ENCODE results near the gene FBXO24.

FBXO24 gene

DNA sequence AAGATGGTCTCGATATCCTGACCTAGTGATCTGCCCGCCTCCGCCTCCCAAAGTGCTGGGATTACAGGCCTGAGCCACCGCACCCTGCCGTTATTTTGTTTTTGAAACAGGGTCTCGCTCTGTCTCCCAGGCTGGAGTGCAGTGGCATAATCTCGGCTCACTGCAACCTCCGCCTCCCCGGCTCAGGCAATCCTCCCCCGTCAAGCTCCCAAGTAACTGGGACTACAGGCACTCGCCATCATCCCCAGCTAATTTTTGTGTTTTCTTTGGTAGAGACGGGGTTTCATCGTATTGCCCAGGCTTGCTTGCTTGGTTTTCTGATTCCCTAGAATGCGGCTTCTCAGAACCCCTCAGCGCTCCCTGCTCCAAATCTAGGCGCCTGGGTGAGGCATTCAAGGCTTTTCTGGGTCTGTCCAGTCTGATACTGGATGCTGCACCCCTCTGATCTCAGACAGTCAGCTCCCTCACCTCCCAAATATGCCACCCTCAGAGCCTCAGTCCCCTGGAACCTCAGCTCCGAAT lies 53.9 kb downstream of the FBXO24 start:
- H4K91ac ChIP-seq (ENCODE audit: low read depth, low read length, poor library complexity) = no peak overlapping the region
- H3K14ac ChIP-seq (ENCODE audit: low read length) = peak overlapping the region; percentile 1
- peak overlapping the region in 1 of 2 donors; percentile 54 for H3K4me3 ChIP-seq (ENCODE audit: low read length in 2 of 2)
- H3K36me3 ChIP-seq (replicated peaks in 1 of 2; ENCODE audit: control insufficient read depth in 2 of 2, insufficient read depth in 2 of 2, low read length in 2 of 2) = no peaks in the 10 kb centered on the region
- H3K18ac ChIP-seq (ENCODE audit: low read length) = peak overlapping the region; percentile 58
- no peak overlapping the region for H2BK15ac ChIP-seq (ENCODE audit: low read length)
- H3K4me2 ChIP-seq (ENCODE audit: insufficient read depth, low read length, poor library complexity, severe bottlenecking) = no peak overlapping the region
- H3K27me3 ChIP-seq (ENCODE audit: control insufficient read depth in 3 of 3, insufficient read depth in 3 of 3, low read depth in 1 of 3, low read length in 3 of 3) = peaks cover 0 to under 1% (median 0%) of the 10 kb centered on the region in 3 experiments
- H4K8ac ChIP-seq (ENCODE audit: low read depth, low read length) = no peak overlapping the region
- H3K4me1 ChIP-seq (ENCODE audit: control insufficient read depth in 2 of 2, insufficient read depth in 1 of 2, low read depth in 1 of 2, low read length in 2 of 2) = peaks cover 0 to 2% of the 10 kb centered on the region in 2 donors
- no peak overlapping the region for H3K9ac ChIP-seq (ENCODE audit: low read depth, low read length, poor library complexity)
- no peaks in the 10 kb centered on the region for H3K9me3 ChIP-seq (replicated peaks in 1 of 2; ENCODE audit: control insufficient read depth in 2 of 2, insufficient read depth in 1 of 2, low read depth in 1 of 2, low read length in 2 of 2)
- DNase-seq (ENCODE audit: low spot score) = no peak
- H2AFZ ChIP-seq (ENCODE audit: low read length) = no peak overlapping the region
- no peak overlapping the region for H3K27ac ChIP-seq (replicated peaks; ENCODE audit: low read length)
- H2BK12ac ChIP-seq (ENCODE audit: low read length) = no peak overlapping the region
- H2AK5ac ChIP-seq (ENCODE audit: low read depth, low read length) = peak overlapping the region; percentile 81
- H2BK5ac ChIP-seq (ENCODE audit: low read length) = peak overlapping the region; percentile 78
- no CpG with 5 or more reads among the region's 17 CpGs for WGBS, 2 donors (ENCODE audit: extremely low coverage in 2 of 2, insufficient read length in 2 of 2, insufficient replicate concordance in 1 of 2)
- H3K23ac ChIP-seq (ENCODE audit: low read depth, low read length, poor library complexity) = peak overlapping the region; percentile 86
- no peak overlapping the region for H3K4ac ChIP-seq (ENCODE audit: low read length)
- H3K79me1 ChIP-seq (ENCODE audit: low read depth, low read length) = no peaks in the 10 kb centered on the region
- H2BK120ac ChIP-seq (ENCODE audit: low read depth, low read length) = no peak overlapping the region

DNA sequence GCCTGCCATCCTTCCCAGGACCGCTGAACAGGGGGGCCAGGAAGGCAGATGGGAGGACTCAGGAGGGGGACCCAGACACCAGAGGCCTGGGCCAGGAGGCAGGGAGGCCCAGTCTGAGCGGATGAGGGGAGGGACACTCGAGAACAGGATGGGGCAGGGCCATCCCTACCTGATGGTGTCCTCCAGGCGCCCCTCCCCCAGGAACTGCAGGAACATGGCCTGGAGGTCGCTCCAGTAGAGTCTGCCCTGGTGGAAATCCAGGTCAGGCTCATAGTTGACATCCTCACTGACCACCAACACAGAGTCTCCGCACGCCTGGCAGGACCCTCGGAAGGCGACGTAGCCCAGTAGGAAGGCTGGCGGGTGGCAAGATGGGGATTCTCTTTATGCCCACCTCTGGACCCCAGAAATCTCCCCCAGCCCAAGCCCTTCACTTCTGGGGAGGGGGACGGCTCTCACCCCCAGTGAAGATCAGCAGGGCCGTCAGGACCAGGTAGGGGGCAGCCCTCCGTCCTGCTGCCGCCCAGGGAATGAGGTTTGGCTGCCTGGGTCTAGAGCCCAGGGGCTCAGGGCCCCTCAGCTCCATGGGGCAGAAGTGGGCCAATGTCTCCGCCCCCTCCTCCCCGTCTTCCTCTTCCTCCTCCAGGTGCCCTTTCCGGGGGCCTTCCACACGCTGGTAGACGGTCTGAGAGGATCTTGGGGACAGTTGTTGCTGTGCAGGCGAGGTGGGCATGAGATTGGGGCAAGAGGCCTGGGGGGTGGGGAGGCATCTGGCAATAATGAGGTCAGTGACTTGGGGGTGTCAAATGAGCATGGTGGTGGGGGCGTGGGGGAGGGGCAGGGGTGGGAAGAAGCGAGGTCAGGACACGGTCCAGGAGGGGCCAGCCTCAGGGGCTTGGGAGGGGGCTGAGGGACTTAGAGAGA lies 54.7 kb downstream of the FBXO24 start:
- Histone ChIP-seq H3K23ac (ENCODE audit: low read depth, low read length, poor library complexity) (peak overlapping the region; percentile 86), H3K4me1 (ENCODE audit: control insufficient read depth in 2 of 2, insufficient read depth in 1 of 2, low read depth in 1 of 2, low read length in 2 of 2) (peaks cover 0 to 2% of the 10 kb centered on the region in 2 donors), H3K36me3 (replicated peaks in 1 of 2; ENCODE audit: control insufficient read depth in 2 of 2, insufficient read depth in 2 of 2, low read length in 2 of 2) (no peaks in the 10 kb centered on the region), H3K14ac (ENCODE audit: low read length) (peak overlapping the region; percentile 38), H3K4me2 (ENCODE audit: insufficient read depth, low read length, poor library complexity, severe bottlenecking) (no peak overlapping the region), H3K9ac (ENCODE audit: low read depth, low read length, poor library complexity) (no peak overlapping the region), H3K27me3 (ENCODE audit: control insufficient read depth in 3 of 3, insufficient read depth in 3 of 3, low read depth in 1 of 3, low read length in 3 of 3) (peaks cover 0 to 5% (median 0%) of the 10 kb centered on the region in 3 experiments), H2AFZ (ENCODE audit: low read length) (no peak overlapping the region), H3K9me3 (replicated peaks in 1 of 2; ENCODE audit: control insufficient read depth in 2 of 2, insufficient read depth in 1 of 2, low read depth in 1 of 2, low read length in 2 of 2) (no peaks in the 10 kb centered on the region), H2BK5ac (ENCODE audit: low read length) (peak overlapping the region; percentile 78), H4K91ac (ENCODE audit: low read depth, low read length, poor library complexity) (no peak overlapping the region), H3K18ac (ENCODE audit: low read length) (peak overlapping the region; percentile 58), H3K4ac (ENCODE audit: low read length) (no peak overlapping the region), H3K79me1 (ENCODE audit: low read depth, low read length) (no peaks in the 10 kb centered on the region), H2BK15ac (ENCODE audit: low read length) (no peak overlapping the region), H2AK5ac (ENCODE audit: low read depth, low read length) (peak overlapping the region; percentile 81), H2BK12ac (ENCODE audit: low read length) (no peak overlapping the region), H2BK120ac (ENCODE audit: low read depth, low read length) (peak overlapping the region; percentile 47), H4K8ac (ENCODE audit: low read depth, low read length) (peak overlapping the region; percentile 17), H3K27ac (replicated peaks; ENCODE audit: low read length) (no peak overlapping the region), H3K4me3 (ENCODE audit: low read length in 2 of 2) (peak overlapping the region in 1 of 2 donors; percentile 54)
- WGBS, 2 donors (ENCODE audit: extremely low coverage in 2 of 2, insufficient read length in 2 of 2, insufficient replicate concordance in 1 of 2) = no CpG with 5 or more reads among the region's 24 CpGs
- no peak for DNase-seq (ENCODE audit: low spot score)

DNA sequence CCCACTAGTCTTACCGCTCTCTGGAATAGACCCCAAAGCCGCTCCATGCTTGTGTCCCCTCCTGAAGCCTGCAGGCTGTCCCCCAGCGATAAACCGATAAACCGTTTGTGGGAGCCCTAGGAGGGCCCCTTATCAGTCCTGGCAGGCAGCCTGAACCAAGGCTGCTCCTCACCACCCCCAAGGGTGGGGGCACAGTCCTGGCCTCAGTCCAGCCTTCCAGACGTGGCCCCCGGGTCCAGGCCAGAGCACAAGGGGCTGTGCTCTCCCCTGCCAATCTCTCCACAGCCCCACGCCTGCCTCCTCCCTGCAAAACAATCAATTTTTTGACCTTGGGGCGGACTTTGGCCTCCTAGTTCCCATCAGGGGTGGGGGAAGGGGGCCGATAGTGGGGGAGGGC lies 55.3 kb downstream of the FBXO24 start, which contains the start of gene TFR2:
Gene TFR2, minus strand, starts transcription at position 90 of the 397 bp plus-strand sequence. Its CDS starts 43 bp downstream, at position 47.
- no peak within 1 kb of the TSS for H4K91ac ChIP-seq (ENCODE audit: low read depth, low read length, poor library complexity)
- H3K4me1 ChIP-seq (ENCODE audit: control insufficient read depth in 2 of 2, insufficient read depth in 1 of 2, low read depth in 1 of 2, low read length in 2 of 2) = peaks cover 0 to 2% of the 10 kb centered on the region in 2 donors
- DNase-seq (ENCODE audit: low spot score) = no peak

More for the DNA sequence above, 55.3 kb downstream of the FBXO24 start, which contains the start of gene TFR2:
- WGBS, 2 donors (ENCODE audit: extremely low coverage in 2 of 2, insufficient read length in 2 of 2, insufficient replicate concordance in 1 of 2) = no CpG with 5 or more reads among the region's 10 CpGs
- Histone ChIP-seq H3K36me3 (replicated peaks in 1 of 2; ENCODE audit: control insufficient read depth in 2 of 2, insufficient read depth in 2 of 2, low read length in 2 of 2) (no peaks in the 10 kb centered on the region), H2BK15ac (ENCODE audit: low read length) (peak within 1 kb of the TSS; percentile 24), H2BK12ac (ENCODE audit: low read length) (peak within 1 kb of the TSS; percentile 10), H3K4ac (ENCODE audit: low read length) (no peak within 1 kb of the TSS), H2AFZ (ENCODE audit: low read length) (peak within 1 kb of the TSS; percentile 53), H3K23ac (ENCODE audit: low read depth, low read length, poor library complexity) (peak within 1 kb of the TSS; percentile 89), H2AK5ac (ENCODE audit: low read depth, low read length) (peak within 1 kb of the TSS; percentile 81), H3K79me1 (ENCODE audit: low read depth, low read length) (no peaks in the 10 kb centered on the region), H3K4me2 (ENCODE audit: insufficient read depth, low read length, poor library complexity, severe bottlenecking) (no peak within 1 kb of the TSS), H3K27ac (replicated peaks; ENCODE audit: low read length) (no peak within 1 kb of the TSS), H4K8ac (ENCODE audit: low read depth, low read length) (peak within 1 kb of the TSS; percentile 17), H3K27me3 (ENCODE audit: control insufficient read depth in 3 of 3, insufficient read depth in 3 of 3, low read depth in 1 of 3, low read length in 3 of 3) (peaks cover 0 to 11% (median 0%) of the 10 kb centered on the region in 3 experiments), H2BK120ac (ENCODE audit: low read depth, low read length) (peak within 1 kb of the TSS; percentile 47), H2BK5ac (ENCODE audit: low read length) (peak within 1 kb of the TSS; percentile 78), H3K4me3 (ENCODE audit: low read length in 2 of 2) (peak within 1 kb of the TSS in 1 of 2 donors; percentile 54), H3K9ac (ENCODE audit: low read depth, low read length, poor library complexity) (no peak within 1 kb of the TSS), H3K18ac (ENCODE audit: low read length) (peak within 1 kb of the TSS; percentile 71), H3K14ac (ENCODE audit: low read length) (peak within 1 kb of the TSS; percentile 38), H3K9me3 (replicated peaks in 1 of 2; ENCODE audit: control insufficient read depth in 2 of 2, insufficient read depth in 1 of 2, low read depth in 1 of 2, low read length in 2 of 2) (no peaks in the 10 kb centered on the region)
